GM23338 (cell line): ENCODE measurements around the gene MAPKBP1. TPM values are rescaled to one million over a fixed set of nuclear protein-coding genes. Genes with fewer than 3 reads are reported as not detected.

Experiments used
- ATAC-seq: fragments of 200-7000 bp; cut with Tn5 transposase; 3 replicates; pipeline ENCODE4 v1.9.1; 2020
- DNase-seq: peaks from one replicate; pipeline ENCODE4 v3.0.0-alpha.2; 2015; ENCODE audit warnings: low spot score
- H2AFZ ChIP-seq: fragments of 200-600 bp; sonication (generic); 2 replicates; pipeline ENCODE4 v1.8.0; 2016; ENCODE audit warnings: antibody characterized with exemption, mild to moderate bottlenecking, moderate library complexity
- H3F3A ChIP-seq: fragments of 200-600 bp; sonication (generic); replicated peaks from 2 replicates; pipeline ENCODE4 v1.8.0; 2017; ENCODE audit warnings: antibody characterized with exemption, mixed run types, low read depth
- H3K27ac ChIP-seq: fragments of 200-600 bp; sonication (generic); 2 replicates; pipeline ENCODE4 v1.6.1; 2016; ENCODE audit warnings: low read depth
- H3K27me3 ChIP-seq: fragments of 200-600 bp; sonication (generic); 2 replicates; pipeline ENCODE4 v1.8.0; 2016; ENCODE audit warnings: mild to moderate bottlenecking, mixed run types, moderate library complexity; ENCODE audit not compliant: insufficient read depth
- H3K36me3 ChIP-seq: fragments of 200-600 bp; sonication (generic); 2 replicates; pipeline ENCODE4 v1.8.0; 2016; ENCODE audit warnings: mild to moderate bottlenecking; ENCODE audit not compliant: insufficient read depth
- H3K4me1 ChIP-seq: fragments of 200-600 bp; sonication (generic); 2 replicates; pipeline ENCODE4 v1.8.0; 2016; ENCODE audit warnings: mild to moderate bottlenecking, moderate library complexity; ENCODE audit not compliant: insufficient read depth
- H3K4me2 ChIP-seq: fragments of 200-600 bp; sonication (generic); 2 replicates; pipeline ENCODE4 v1.7.1; 2017; ENCODE audit warnings: mixed run types
- H3K4me3 ChIP-seq: fragments of 200-600 bp; sonication (generic); 2 replicates; pipeline ENCODE4 v1.6.1; 2016; ENCODE audit warnings: mixed run types
- H3K79me2 ChIP-seq: fragments of 200-600 bp; sonication (generic); replicated peaks from 2 replicates; pipeline ENCODE4 v1.8.0; 2017; ENCODE audit warnings: mild to moderate bottlenecking; ENCODE audit not compliant: insufficient read depth
- H3K9me2 ChIP-seq: fragments of 200-600 bp; sonication (generic); 2 replicates; pipeline ENCODE4 v1.8.0; 2017; ENCODE audit not compliant: insufficient read depth
- H4K20me1 ChIP-seq: fragments of 200-600 bp; sonication (generic); replicated peaks from 2 replicates; pipeline ENCODE4 v1.8.0; 2017; ENCODE audit warnings: mild to moderate bottlenecking; ENCODE audit not compliant: insufficient read depth
- H3K27ac Mint-ChIP-seq: 2 replicates; pipeline ENCODE4 v1.8.0; 2020; ENCODE audit warnings: inconsistent platforms, mild to moderate bottlenecking, moderate library complexity, mixed read lengths
- H3K27me3 Mint-ChIP-seq: 3 replicates; pipeline ENCODE4 v1.8.0; 2022; ENCODE audit warnings: low read depth, mild to moderate bottlenecking, moderate library complexity, mixed read lengths, inconsistent platforms; ENCODE audit not compliant: insufficient read depth, poor library complexity
- H3K36me3 Mint-ChIP-seq: 3 replicates; pipeline ENCODE4 v1.8.0; 2021; ENCODE audit warnings: low read depth, mild to moderate bottlenecking, inconsistent platforms, moderate library complexity, mixed read lengths
- H3K4me1 Mint-ChIP-seq: 3 replicates; pipeline ENCODE4 v1.8.0; 2020; ENCODE audit warnings: mild to moderate bottlenecking, inconsistent platforms, mixed read lengths
- H3K4me3 Mint-ChIP-seq: 3 replicates; pipeline ENCODE4 v1.8.0; 2021; ENCODE audit warnings: moderate library complexity, mild to moderate bottlenecking, inconsistent platforms, mixed read lengths
- H3K9me3 Mint-ChIP-seq: 3 replicates; pipeline ENCODE4 v1.8.0; 2020; ENCODE audit warnings: moderate library complexity, mild to moderate bottlenecking, inconsistent platforms, mixed read lengths
- CREB1 ChIP-seq: fragments of 250-450 bp; sonication (Bioruptor Pico); IDR thresholded peaks from 2 replicates; pipeline ENCODE4 v1.5.0; 2020; ENCODE audit warnings: low read depth, mild to moderate bottlenecking, moderate library complexity
- EZH2 ChIP-seq: fragments of 200-600 bp; sonication (generic); IDR thresholded peaks from one replicate; pipeline ENCODE4 v1.8.0; 2017; ENCODE audit warnings: antibody characterized with exemption, mild to moderate bottlenecking, low read depth; ENCODE audit not compliant: unreplicated experiment
- EZH2phosphoT487 ChIP-seq: fragments of 200-600 bp; sonication (generic); IDR thresholded peaks from one replicate; pipeline ENCODE4 v1.8.1; 2018; ENCODE audit warnings: antibody characterized with exemption; ENCODE audit not compliant: unreplicated experiment
- JUNB ChIP-seq: IDR thresholded peaks from one replicate; pipeline ENCODE4 v1.6.1; 2016; ENCODE audit warnings: antibody characterized with exemption; ENCODE audit not compliant: unreplicated experiment
- NANOG ChIP-seq: IDR thresholded peaks from 2 replicates; pipeline ENCODE4 v1.6.1; 2016; ENCODE audit warnings: antibody characterized with exemption, borderline replicate concordance
- POLR2AphosphoS5 ChIP-seq: IDR thresholded peaks from 2 replicates; pipeline ENCODE4 v1.6.1; 2016; ENCODE audit warnings: antibody characterized with exemption, low read depth
- STAT1 ChIP-seq: IDR thresholded peaks from one replicate; pipeline ENCODE4 v1.6.1; 2016; ENCODE audit warnings: antibody characterized with exemption; ENCODE audit not compliant: unreplicated experiment
- ZNF114 ChIP-seq: fragments of 250-450 bp; sonication (Bioruptor Pico); IDR thresholded peaks from 2 replicates; pipeline ENCODE4 v1.5.0; 2020; ENCODE audit warnings: mild to moderate bottlenecking, moderate library complexity
- ZNF331 ChIP-seq: fragments of 250-450 bp; sonication (Bioruptor Pico); IDR thresholded peaks from 2 replicates; pipeline ENCODE4 v1.5.0; 2020; ENCODE audit warnings: low read depth, mild to moderate bottlenecking, moderate library complexity
- polyA plus RNA-seq: library from polyadenylated mRNA; unstranded; fragments of >200 nt; fragmentation: Nextera tagmentation; extraction: Ambion mirVana; gene quantifications from 2 replicates; pipeline ENCODE4 v1.2.1, GENCODE V29; 2016
- total RNA-seq: library from RNA; depleted of rRNA; stranded (reverse); fragments of >200 nt; shearing (Covaris generic); gene quantifications from 2 replicates; pipeline ENCODE4 v1.2.3, GENCODE V29; 2014
- TF ChIP-seq, protein P1 (sequence below): IDR thresholded peaks from one replicate; pipeline ENCODE4 v1.6.1; 2018; ENCODE audit warnings: antibody characterized with exemption; ENCODE audit not compliant: unreplicated experiment
- TF ChIP-seq, protein P2 (sequence below), 2 experiments: fragments of 200-600 bp in 1 of 2; sonication (generic) in 1 of 2; conservative IDR thresholded peaks; 2 replicates each; pipeline versions ENCODE4 v1.5.1 to v1.6.1; 2016 to 2017; ENCODE audit warnings: antibody characterized with exemption in 2 of 2, low read depth in 2 of 2, mild to moderate bottlenecking in 2 of 2, moderate library complexity in 1 of 2
- TF ChIP-seq, protein P3 (sequence below): fragments of 250-450 bp; sonication (Bioruptor Pico); IDR thresholded peaks from 2 replicates; pipeline ENCODE4 v1.5.0; 2020; ENCODE audit warnings: mild to moderate bottlenecking, moderate library complexity
- TF ChIP-seq, protein P4 (sequence below): IDR thresholded peaks from 2 replicates; pipeline ENCODE4 v1.6.1; 2016; ENCODE audit warnings: antibody characterized with exemption

Gene MAPKBP1
- total and polyA plus RNA-seq, 2 experiments from 2014 or later: 1.9 to 8.9 TPM

DNA sequence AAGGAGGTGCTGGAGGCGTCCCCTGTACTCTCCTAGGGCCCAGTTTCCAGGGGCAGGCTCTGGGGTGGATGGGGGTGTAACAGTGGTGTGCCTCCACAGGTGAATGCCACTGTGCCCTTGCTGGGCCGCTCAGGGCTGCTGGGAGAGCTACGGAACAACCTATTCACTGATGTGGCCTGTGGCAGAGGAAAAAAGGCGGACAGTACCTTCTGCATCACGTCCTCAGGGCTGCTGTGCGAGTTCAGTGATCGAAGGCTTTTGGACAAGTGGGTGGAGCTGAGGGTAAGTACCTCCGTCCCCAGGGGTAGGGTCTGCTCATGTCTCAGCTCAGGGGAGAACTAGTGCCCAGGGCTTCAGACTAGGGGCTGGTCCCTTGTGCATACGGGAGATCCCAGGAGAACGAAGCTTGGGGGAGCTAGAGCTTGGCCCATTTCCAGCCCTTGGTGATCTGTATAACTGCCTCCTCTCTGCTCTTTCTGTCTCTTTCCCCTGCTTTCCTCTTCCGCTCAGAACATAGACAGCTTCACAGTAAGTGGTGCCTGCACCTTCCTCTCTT lies 38.6 kb downstream of the MAPKBP1 start:
- no peaks in the 10 kb centered on the region; the same call in 2 of the 3 replicates for H3K36me3 Mint-ChIP-seq
- Histone ChIP-seq H3K36me3 (no peaks in the 10 kb centered on the region), H3K4me3 (no peak overlapping the region), H3K4me1 (no peaks in the 10 kb centered on the region), H2AFZ (no peak overlapping the region), H3K27me3 (no peaks in the 10 kb centered on the region), H3K9me2 (no peaks in the 10 kb centered on the region), H4K20me1 (no peaks in the 10 kb centered on the region), H3F3A (no peaks in the 10 kb centered on the region), H3K4me2 (no peak overlapping the region), H3K27ac (no peak overlapping the region), H3K79me2 (no peaks in the 10 kb centered on the region)
- H3K27me3 Mint-ChIP-seq: peaks cover 4% of the 10 kb centered on the region
- H3K4me1 Mint-ChIP-seq: peaks cover 9% of the 10 kb centered on the region; the same call in 2 of the 3 replicates
- no peak overlapping the region; the same call in 1 of the 2 replicates for H3K27ac Mint-ChIP-seq
- H3K9me3 Mint-ChIP-seq: no peaks in the 10 kb centered on the region; the same call in 2 of the 3 replicates
- H3K4me3 Mint-ChIP-seq: no peak overlapping the region
- no peak for DNase-seq
- ATAC-seq: no peak
- TF ChIP-seq, protein P1, sequence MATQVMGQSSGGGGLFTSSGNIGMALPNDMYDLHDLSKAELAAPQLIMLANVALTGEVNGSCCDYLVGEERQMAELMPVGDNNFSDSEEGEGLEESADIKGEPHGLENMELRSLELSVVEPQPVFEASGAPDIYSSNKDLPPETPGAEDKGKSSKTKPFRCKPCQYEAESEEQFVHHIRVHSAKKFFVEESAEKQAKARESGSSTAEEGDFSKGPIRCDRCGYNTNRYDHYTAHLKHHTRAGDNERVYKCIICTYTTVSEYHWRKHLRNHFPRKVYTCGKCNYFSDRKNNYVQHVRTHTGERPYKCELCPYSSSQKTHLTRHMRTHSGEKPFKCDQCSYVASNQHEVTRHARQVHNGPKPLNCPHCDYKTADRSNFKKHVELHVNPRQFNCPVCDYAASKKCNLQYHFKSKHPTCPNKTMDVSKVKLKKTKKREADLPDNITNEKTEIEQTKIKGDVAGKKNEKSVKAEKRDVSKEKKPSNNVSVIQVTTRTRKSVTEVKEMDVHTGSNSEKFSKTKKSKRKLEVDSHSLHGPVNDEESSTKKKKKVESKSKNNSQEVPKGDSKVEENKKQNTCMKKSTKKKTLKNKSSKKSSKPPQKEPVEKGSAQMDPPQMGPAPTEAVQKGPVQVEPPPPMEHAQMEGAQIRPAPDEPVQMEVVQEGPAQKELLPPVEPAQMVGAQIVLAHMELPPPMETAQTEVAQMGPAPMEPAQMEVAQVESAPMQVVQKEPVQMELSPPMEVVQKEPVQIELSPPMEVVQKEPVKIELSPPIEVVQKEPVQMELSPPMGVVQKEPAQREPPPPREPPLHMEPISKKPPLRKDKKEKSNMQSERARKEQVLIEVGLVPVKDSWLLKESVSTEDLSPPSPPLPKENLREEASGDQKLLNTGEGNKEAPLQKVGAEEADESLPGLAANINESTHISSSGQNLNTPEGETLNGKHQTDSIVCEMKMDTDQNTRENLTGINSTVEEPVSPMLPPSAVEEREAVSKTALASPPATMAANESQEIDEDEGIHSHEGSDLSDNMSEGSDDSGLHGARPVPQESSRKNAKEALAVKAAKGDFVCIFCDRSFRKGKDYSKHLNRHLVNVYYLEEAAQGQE: no peak
- no peak for TF ChIP-seq CREB1
- TF ChIP-seq EZH2phosphoT487: no peak
- TF ChIP-seq POLR2AphosphoS5: no peak
- TF ChIP-seq ZNF331: no peak
- TF ChIP-seq, protein P2, sequence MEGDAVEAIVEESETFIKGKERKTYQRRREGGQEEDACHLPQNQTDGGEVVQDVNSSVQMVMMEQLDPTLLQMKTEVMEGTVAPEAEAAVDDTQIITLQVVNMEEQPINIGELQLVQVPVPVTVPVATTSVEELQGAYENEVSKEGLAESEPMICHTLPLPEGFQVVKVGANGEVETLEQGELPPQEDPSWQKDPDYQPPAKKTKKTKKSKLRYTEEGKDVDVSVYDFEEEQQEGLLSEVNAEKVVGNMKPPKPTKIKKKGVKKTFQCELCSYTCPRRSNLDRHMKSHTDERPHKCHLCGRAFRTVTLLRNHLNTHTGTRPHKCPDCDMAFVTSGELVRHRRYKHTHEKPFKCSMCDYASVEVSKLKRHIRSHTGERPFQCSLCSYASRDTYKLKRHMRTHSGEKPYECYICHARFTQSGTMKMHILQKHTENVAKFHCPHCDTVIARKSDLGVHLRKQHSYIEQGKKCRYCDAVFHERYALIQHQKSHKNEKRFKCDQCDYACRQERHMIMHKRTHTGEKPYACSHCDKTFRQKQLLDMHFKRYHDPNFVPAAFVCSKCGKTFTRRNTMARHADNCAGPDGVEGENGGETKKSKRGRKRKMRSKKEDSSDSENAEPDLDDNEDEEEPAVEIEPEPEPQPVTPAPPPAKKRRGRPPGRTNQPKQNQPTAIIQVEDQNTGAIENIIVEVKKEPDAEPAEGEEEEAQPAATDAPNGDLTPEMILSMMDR (conservative IDR thresholded peaks at IDR 0.05; ENCODE audit: low read depth in 2 of 2): no peak
- no peak for TF ChIP-seq EZH2
- TF ChIP-seq, protein P3, sequence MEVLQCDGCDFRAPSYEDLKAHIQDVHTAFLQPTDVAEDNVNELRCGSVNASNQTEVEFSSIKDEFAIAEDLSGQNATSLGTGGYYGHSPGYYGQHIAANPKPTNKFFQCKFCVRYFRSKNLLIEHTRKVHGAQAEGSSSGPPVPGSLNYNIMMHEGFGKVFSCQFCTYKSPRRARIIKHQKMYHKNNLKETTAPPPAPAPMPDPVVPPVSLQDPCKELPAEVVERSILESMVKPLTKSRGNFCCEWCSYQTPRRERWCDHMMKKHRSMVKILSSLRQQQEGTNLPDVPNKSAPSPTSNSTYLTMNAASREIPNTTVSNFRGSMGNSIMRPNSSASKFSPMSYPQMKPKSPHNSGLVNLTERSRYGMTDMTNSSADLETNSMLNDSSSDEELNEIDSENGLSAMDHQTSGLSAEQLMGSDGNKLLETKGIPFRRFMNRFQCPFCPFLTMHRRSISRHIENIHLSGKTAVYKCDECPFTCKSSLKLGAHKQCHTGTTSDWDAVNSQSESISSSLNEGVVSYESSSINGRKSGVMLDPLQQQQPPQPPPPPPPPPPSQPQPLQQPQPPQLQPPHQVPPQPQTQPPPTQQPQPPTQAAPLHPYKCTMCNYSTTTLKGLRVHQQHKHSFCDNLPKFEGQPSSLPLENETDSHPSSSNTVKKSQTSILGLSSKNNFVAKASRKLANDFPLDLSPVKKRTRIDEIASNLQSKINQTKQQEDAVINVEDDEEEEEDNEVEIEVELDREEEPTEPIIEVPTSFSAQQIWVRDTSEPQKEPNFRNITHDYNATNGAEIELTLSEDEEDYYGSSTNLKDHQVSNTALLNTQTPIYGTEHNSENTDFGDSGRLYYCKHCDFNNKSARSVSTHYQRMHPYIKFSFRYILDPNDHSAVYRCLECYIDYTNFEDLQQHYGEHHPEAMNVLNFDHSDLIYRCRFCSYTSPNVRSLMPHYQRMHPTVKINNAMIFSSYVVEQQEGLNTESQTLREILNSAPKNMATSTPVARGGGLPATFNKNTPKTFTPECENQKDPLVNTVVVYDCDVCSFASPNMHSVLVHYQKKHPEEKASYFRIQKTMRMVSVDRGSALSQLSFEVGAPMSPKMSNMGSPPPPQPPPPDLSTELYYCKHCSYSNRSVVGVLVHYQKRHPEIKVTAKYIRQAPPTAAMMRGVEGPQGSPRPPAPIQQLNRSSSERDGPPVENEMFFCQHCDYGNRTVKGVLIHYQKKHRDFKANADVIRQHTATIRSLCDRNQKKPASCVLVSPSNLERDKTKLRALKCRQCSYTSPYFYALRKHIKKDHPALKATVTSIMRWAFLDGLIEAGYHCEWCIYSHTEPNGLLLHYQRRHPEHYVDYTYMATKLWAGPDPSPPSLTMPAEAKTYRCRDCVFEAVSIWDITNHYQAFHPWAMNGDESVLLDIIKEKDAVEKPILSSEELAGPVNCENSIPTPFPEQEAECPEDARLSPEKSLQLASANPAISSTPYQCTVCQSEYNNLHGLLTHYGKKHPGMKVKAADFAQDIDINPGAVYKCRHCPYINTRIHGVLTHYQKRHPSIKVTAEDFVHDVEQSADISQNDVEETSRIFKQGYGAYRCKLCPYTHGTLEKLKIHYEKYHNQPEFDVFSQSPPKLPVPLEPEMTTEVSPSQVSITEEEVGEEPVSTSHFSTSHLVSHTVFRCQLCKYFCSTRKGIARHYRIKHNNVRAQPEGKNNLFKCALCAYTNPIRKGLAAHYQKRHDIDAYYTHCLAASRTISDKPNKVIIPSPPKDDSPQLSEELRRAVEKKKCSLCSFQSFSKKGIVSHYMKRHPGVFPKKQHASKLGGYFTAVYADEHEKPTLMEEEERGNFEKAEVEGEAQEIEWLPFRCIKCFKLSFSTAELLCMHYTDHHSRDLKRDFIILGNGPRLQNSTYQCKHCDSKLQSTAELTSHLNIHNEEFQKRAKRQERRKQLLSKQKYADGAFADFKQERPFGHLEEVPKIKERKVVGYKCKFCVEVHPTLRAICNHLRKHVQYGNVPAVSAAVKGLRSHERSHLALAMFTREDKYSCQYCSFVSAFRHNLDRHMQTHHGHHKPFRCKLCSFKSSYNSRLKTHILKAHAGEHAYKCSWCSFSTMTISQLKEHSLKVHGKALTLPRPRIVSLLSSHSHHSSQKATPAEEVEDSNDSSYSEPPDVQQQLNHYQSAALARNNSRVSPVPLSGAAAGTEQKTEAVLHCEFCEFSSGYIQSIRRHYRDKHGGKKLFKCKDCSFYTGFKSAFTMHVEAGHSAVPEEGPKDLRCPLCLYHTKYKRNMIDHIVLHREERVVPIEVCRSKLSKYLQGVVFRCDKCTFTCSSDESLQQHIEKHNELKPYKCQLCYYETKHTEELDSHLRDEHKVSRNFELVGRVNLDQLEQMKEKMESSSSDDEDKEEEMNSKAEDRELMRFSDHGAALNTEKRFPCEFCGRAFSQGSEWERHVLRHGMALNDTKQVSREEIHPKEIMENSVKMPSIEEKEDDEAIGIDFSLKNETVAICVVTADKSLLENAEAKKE (CRISPR knock-in tag): no peak
- TF ChIP-seq NANOG: no peak
- no peak for TF ChIP-seq STAT1
- TF ChIP-seq JUNB: no peak
- TF ChIP-seq, protein P4, sequence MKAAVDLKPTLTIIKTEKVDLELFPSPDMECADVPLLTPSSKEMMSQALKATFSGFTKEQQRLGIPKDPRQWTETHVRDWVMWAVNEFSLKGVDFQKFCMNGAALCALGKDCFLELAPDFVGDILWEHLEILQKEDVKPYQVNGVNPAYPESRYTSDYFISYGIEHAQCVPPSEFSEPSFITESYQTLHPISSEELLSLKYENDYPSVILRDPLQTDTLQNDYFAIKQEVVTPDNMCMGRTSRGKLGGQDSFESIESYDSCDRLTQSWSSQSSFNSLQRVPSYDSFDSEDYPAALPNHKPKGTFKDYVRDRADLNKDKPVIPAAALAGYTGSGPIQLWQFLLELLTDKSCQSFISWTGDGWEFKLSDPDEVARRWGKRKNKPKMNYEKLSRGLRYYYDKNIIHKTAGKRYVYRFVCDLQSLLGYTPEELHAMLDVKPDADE: no peak
- no peak for TF ChIP-seq ZNF114 (CRISPR knock-in tag)
